Skeletal muscle satellite cell (primary cell): Measurements from ENCODE around the gene PCSK7.

Source experiments
- H3K27me3 ChIP-seq: 2 replicates; pipeline ENCODE4 v1.7.0; 2013; ENCODE audit warnings: low read length; ENCODE audit not compliant: control insufficient read depth, insufficient read depth
- H3K36me3 ChIP-seq: 2 replicates; pipeline ENCODE4 v1.7.0; 2013; ENCODE audit warnings: mild to moderate bottlenecking, control low read depth, low read length; ENCODE audit not compliant: insufficient read depth
- H3K4me1 ChIP-seq: 2 replicates; pipeline ENCODE4 v1.7.0; 2013; ENCODE audit warnings: low read length; ENCODE audit not compliant: control insufficient read depth, insufficient read depth
- H3K4me2 ChIP-seq: 2 replicates; pipeline ENCODE4 v1.7.0; 2013; ENCODE audit warnings: mild to moderate bottlenecking, low read length
- H3K4me3 ChIP-seq: 2 replicates; pipeline ENCODE4 v1.7.0; 2013; ENCODE audit warnings: low read length
- H3K9ac ChIP-seq: 2 replicates; pipeline ENCODE4 v1.7.0; 2013; ENCODE audit warnings: mild to moderate bottlenecking, low read depth, low read length, moderate library complexity
- H3K9me3 ChIP-seq: replicated peaks from 2 replicates; pipeline ENCODE4 v1.7.0; 2013; ENCODE audit warnings: mild to moderate bottlenecking, control low read depth, low read length

Gene PCSK7

GRCh38 chr11:117193130-117194020, 38.5 kb downstream of the PCSK7 start:
- H3K9me3 ChIP-seq = no peaks in the 10 kb centered on the region
- H3K4me3 ChIP-seq = no peak overlapping the region
- no peak overlapping the region for H3K9ac ChIP-seq
- H3K27me3 ChIP-seq = no peaks in the 10 kb centered on the region
- H3K36me3 ChIP-seq = peaks cover 57% of the 10 kb centered on the region
- H3K4me2 ChIP-seq = no peak overlapping the region
- peaks cover 9% of the 10 kb centered on the region for H3K4me1 ChIP-seq

GRCh38 chr11:117192401-117192875, 39.4 kb downstream of the PCSK7 start:
- Histone ChIP-seq H3K36me3 (peaks cover 59% of the 10 kb centered on the region), H3K4me3 (no peak overlapping the region), H3K9me3 (no peaks in the 10 kb centered on the region), H3K9ac (no peak overlapping the region), H3K4me2 (no peak overlapping the region), H3K27me3 (no peaks in the 10 kb centered on the region), H3K4me1 (no peaks in the 10 kb centered on the region)

- no peak overlapping the region for H3K9ac ChIP-seq
- no peaks in the 10 kb centered on the region for H3K4me1 ChIP-seq
- H3K4me3 ChIP-seq = no peak overlapping the region
- H3K4me2 ChIP-seq = no peak overlapping the region
- no peaks in the 10 kb centered on the region for H3K27me3 ChIP-seq
- peaks cover 64% of the 10 kb centered on the region for H3K36me3 ChIP-seq
- no peaks in the 10 kb centered on the region for H3K9me3 ChIP-seq
These were observed 40.0 kb downstream of the PCSK7 start for GRCh38 chr11:117191680-117192400.

GRCh38 chr11:117189941-117190544, 41.8 kb downstream of the PCSK7 start:
- no peak overlapping the region for H3K9ac ChIP-seq
- peaks cover 67% of the 10 kb centered on the region for H3K36me3 ChIP-seq
- H3K9me3 ChIP-seq = no peaks in the 10 kb centered on the region
- no peaks in the 10 kb centered on the region for H3K27me3 ChIP-seq
- H3K4me3 ChIP-seq = no peak overlapping the region
- no peaks in the 10 kb centered on the region for H3K4me1 ChIP-seq
- H3K4me2 ChIP-seq = no peak overlapping the region

- Histone ChIP-seq H3K9me3 (no peaks in the 10 kb centered on the region), H3K4me3 (no peak overlapping the region), H3K4me1 (no peaks in the 10 kb centered on the region), H3K36me3 (peaks cover 66% of the 10 kb centered on the region), H3K4me2 (no peak overlapping the region), H3K27me3 (no peaks in the 10 kb centered on the region), H3K9ac (no peak overlapping the region)
These were observed 42.5 kb downstream of the PCSK7 start for GRCh38 chr11:117189191-117189940.

GRCh38 chr11:117188620-117189081, 43.2 kb downstream of the PCSK7 start:
- Histone ChIP-seq H3K36me3 (peaks cover 66% of the 10 kb centered on the region), H3K9ac (no peak overlapping the region)

GRCh38 chr11:117187799-117188481, 43.9 kb downstream of the PCSK7 start:
- H3K9ac ChIP-seq = no peak overlapping the region
- no peaks in the 10 kb centered on the region for H3K27me3 ChIP-seq
- no peaks in the 10 kb centered on the region for H3K9me3 ChIP-seq
- peaks cover 60% of the 10 kb centered on the region for H3K36me3 ChIP-seq
- H3K4me1 ChIP-seq = no peaks in the 10 kb centered on the region
- no peak overlapping the region for H3K4me2 ChIP-seq
- H3K4me3 ChIP-seq = no peak overlapping the region

More at GRCh38 chr11:117188620-117189081, 43.2 kb downstream of the PCSK7 start:
- no peak overlapping the region for H3K4me3 ChIP-seq
- H3K27me3 ChIP-seq = no peaks in the 10 kb centered on the region
- no peaks in the 10 kb centered on the region for H3K4me1 ChIP-seq
- H3K9me3 ChIP-seq = no peaks in the 10 kb centered on the region
- no peak overlapping the region for H3K4me2 ChIP-seq

GRCh38 chr11:117187428-117187798, 44.5 kb downstream of the PCSK7 start:
- Histone ChIP-seq H3K9ac (no peak overlapping the region), H3K4me1 (no peaks in the 10 kb centered on the region)

GRCh38 chr11:117187007-117187406, 44.9 kb downstream of the PCSK7 start:
- Histone ChIP-seq H3K9ac (no peak overlapping the region), H3K9me3 (no peaks in the 10 kb centered on the region)

More at GRCh38 chr11:117187428-117187798, 44.5 kb downstream of the PCSK7 start:
- Histone ChIP-seq H3K27me3 (no peaks in the 10 kb centered on the region), H3K36me3 (peaks cover 59% of the 10 kb centered on the region), H3K9me3 (no peaks in the 10 kb centered on the region), H3K4me3 (no peak overlapping the region), H3K4me2 (no peak overlapping the region)

GRCh38 chr11:117186431-117186761, 45.5 kb downstream of the PCSK7 start:
- H3K4me2 ChIP-seq = no peak overlapping the region
- no peaks in the 10 kb centered on the region for H3K9me3 ChIP-seq
- no peak overlapping the region for H3K9ac ChIP-seq
- H3K27me3 ChIP-seq = no peaks in the 10 kb centered on the region
- no peak overlapping the region for H3K4me3 ChIP-seq
- H3K36me3 ChIP-seq = peaks cover 59% of the 10 kb centered on the region
- no peaks in the 10 kb centered on the region for H3K4me1 ChIP-seq

More at GRCh38 chr11:117187007-117187406, 44.9 kb downstream of the PCSK7 start:
- H3K4me1 ChIP-seq = no peaks in the 10 kb centered on the region
- H3K27me3 ChIP-seq = no peaks in the 10 kb centered on the region
- peaks cover 60% of the 10 kb centered on the region for H3K36me3 ChIP-seq
- H3K4me2 ChIP-seq = no peak overlapping the region
- H3K4me3 ChIP-seq = no peak overlapping the region
